AG04449 (cell line): ENCODE measurements around the gene SYTL2.

Experiments used
- CTCF ChIA-PET: fragments of 350-600 bp; formaldehyde crosslinking; extraction: SDS; loops from one replicate; lab custom pipeline; 2021; ENCODE audit warnings: antibody characterized with exemption; lab: Yijun Ruan, JAX
- POLR2A ChIA-PET: fragments of 400-600, 350-600 bp; formaldehyde crosslinking; extraction: SDS; loops from one replicate; lab custom pipeline; 2020; ENCODE audit warnings: antibody characterized with exemption, inconsistent platforms; lab: Yijun Ruan, JAX
- DNase-seq: peaks from one replicate; pipeline ENCODE4 v3.0.0-alpha.2; 2010; ENCODE audit warnings: low read depth, low spot score
- H3K4me3 ChIP-seq: 2 replicates; pipeline ENCODE4 v1.5.1; 2011; ENCODE audit warnings: low read depth, mild to moderate bottlenecking, control low read depth, low read length
- CTCF ChIP-seq: IDR thresholded peaks from one replicate; pipeline ENCODE4 v1.5.1; 2011; ENCODE audit warnings: mild to moderate bottlenecking, moderate library complexity, low read length, control low read depth, inconsistent platforms; ENCODE audit not compliant: insufficient read depth; ENCODE audit errors: missing control alignments

SYTL2 gene

DNA sequence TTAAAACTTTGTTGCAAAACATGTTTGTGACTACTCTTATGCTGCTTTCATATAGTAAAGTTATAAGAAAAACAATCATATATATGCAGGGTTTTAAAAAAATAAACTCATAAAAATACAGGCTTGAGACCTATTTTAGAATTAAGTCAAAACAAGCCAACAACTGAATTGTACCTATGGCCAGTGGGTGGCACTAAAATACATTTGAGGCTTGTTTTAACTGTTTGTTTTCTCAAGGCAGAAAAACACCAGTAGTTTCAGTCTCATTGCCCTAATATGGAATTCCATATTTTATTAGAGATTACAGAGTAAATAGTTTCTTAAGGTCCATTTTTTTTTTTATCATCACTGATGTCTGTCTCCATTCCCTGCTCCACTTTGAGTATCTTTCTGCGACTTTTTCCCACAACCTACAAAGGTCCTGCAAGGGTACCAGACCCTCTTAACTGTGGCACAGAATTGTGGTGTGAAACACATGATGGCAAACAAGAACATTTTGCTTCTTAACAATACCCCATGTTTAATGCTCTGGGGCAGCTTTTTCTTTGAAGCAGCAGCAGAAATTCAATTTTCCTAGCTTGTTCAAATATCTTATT is 116.5 kb downstream of the SYTL2 start:
- DNase-seq = no peak
- no peak overlapping the region for H3K4me3 ChIP-seq
- TF ChIP-seq CTCF = peak; percentile 56
- ChIA-PET POLR2A (no interaction called here), CTCF (interaction anchor here (0.8 to 6.7 kb wide), 17 partner anchors 9 to 597 kb away, joined by 3 to 62 read pairs (median 5); partner anchors contain the start of genes CCDC83 and CCDC89)

DNA sequence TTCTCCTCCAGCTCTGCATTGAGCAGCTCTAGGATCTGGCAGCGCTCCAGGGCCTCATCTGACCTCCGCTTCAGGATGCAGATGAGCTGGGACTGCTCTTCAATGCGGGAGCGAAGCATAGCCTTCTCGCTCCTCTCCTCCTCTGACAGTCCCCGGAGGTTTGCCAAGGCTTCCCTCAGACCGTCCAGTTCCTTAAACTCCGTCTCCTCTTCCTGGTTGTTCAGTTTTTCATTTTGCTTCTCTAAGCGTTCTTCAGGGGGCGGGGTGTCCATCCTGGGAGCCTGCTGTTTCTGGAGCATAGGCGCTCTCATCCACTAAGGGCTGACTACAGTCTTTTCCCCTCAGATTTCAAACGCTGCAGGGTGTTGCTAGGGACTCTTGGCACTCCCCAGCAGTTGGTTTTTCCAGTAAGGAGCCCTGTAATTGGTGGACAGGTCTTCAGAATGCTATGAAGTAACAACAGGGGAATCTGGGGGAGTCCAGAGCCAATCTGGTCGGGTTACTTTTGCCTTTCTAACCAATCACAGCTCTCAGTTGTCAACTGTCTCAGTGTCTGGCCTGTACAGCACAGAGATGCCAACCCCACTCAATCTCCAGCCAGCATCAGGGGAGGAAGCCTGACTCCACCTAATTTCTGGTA is 125.0 kb downstream of the SYTL2 start, which contains the start of gene CCDC89:
CCDC89 (minus strand) TSS at position 376 of the 640 bp plus-strand sequence; CDS start at position 311, 65 bp downstream.
- H3K4me3 ChIP-seq = peak within 1 kb of the TSS; percentile 40
- ChIA-PET POLR2A (interaction anchor here (0.9 kb wide), 1 partner anchor 21 kb away, joined by 4 read pairs; the partner anchor contains the start of gene CREBZF), CTCF (interaction anchor here (1.2 to 4.5 kb wide), 4 partner anchors 10 to 169 kb away, joined by 3 to 21 read pairs (median 4); partner anchors contain the start of gene CCDC83)
- DNase-seq = peak; percentile 58
- TF ChIP-seq CTCF = no peak

DNA sequence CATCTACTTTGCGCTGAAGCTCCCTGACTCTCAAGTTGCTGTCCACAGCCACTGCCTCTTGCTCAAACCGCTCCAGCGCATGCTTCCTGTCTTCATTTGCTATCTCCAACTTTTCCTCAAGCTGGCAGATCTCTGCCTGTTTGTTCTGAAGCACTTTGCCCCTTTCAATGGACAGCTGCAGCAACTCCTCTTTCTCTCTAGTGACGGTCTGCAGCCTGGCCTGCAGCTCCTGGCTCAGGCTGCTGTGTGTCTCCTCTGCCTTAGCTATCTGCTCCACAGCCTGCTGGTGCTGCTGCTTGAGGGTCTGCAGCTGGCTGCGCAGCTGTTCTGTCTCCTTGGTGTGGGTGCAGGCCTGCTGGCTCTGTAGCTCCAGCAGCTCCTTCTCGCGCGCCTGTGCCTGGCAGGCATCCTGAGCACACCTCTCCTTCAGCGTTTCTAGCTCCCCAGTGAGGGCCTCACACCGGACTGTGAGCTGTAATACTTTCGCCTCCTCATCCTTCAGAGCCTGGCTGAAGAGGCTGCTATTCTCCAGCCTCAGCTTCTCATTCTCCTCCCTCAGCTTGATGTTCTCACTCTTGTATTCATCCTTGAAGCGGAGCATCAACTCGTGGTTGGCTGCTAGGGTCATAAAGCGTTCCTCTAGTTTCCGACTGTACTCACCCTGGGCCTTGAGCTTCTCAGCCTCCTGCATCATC is 125.7 kb downstream of the SYTL2 start:
- peak overlapping the region; percentile 40 for H3K4me3 ChIP-seq
- ChIA-PET POLR2A (interaction anchor here (0.9 kb wide), 1 partner anchor 20 kb away, joined by 4 read pairs; the partner anchor contains the start of gene CREBZF), CTCF (interaction anchor here (1.2 to 4.5 kb wide), 4 partner anchors 11 to 169 kb away, joined by 3 to 21 read pairs (median 6); partner anchors contain the start of gene CCDC83)
- no peak for DNase-seq
- TF ChIP-seq CTCF = no peak

DNA sequence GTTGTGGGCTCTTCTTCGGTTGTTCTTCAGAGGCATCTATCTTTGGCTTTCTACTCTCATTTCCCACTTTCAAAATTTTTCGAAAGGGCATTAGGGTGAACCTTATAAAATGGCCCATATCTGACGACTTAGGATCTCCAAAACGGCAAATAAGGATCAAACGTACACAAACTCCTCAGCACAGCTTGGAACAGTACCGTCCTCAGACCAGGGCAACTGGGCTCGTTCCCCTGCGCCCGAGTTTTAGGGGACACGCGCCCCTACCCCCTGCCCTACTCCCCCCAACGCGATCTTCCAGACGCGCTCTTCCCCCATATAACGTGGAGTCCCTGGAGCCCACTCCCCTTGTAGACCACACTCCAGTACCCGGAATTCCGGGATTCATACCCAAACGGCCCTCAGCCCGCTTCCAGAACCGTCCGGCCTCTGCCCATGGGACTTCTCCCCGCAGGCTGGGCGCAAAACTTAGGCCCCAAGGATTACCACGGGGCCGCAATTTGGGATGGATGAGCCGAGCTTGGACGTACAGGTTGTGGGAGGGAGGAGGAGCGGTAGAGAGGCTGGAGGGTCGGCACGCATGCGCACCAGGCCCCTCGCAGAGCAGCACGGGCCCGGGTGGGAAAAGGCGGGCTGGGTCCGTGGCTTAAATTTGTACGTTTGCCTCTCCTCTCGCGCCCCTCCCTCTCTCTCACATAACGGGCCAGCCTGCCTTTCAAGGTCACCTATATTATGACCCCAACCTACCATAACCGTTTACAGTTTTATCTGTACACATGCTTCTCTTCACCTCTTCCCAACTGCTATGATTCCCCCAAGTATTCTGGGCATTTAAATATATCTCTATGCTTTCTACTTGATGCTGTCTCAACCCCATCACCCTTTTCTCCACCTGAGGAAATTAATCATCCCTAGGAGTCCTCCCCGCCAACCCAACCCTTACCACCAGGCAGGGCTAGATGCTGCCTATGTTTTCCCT is 128.3 kb downstream of the SYTL2 start:
- ChIA-PET CTCF (interaction anchor here (1.2 to 4.5 kb wide), 3 partner anchors 8 to 14 kb away, joined by 3 to 21 read pairs (median 3); no protein-coding TSS in a partner anchor), POLR2A (no interaction called here)
- peak overlapping the region; percentile 61 for H3K4me3 ChIP-seq
- TF ChIP-seq CTCF = no peak
- DNase-seq = no peak

DNA sequence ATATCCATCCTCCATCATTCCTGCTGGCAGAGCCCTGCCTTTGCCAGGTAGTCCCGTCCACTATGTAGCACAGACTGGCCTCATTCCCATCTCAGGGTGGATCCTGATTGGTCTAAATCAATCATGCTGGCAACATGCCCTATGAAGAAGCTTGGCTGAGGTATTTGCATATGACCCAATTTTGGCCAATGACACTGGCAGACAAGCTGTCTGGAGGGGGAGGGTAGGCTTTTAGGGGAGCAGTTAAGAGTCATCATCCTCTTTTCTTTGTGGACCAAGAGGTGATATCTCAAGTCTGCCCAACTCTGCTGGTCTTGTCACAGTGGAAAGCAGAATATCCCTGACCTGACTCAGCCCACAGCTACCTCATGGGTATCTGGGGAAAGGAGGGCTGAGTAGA is 130.0 kb downstream of the SYTL2 start:
- CTCF ChIA-PET = interaction anchor here (1.0 to 2.3 kb wide), 6 partner anchors 8 to 146 kb away, joined by 3 to 13 read pairs (median 6); no protein-coding TSS in a partner anchor
- POLR2A ChIA-PET = no interaction called here
- H3K4me3 ChIP-seq = no peak overlapping the region
- no peak for DNase-seq
- no peak for TF ChIP-seq CTCF
